Stimulated activated CD8-positive, alpha-beta memory T cell treated with anti-CD3 and anti-CD28 coated beads, Interleukin-2, amount 100 ng/mL, for 1 hour (primary cell): ENCODE measurements around the gene CARHSP1.
"Not testable (repeated sequence)": the region's sequence is repeated elsewhere in the genome, so short reads cannot be mapped to it uniquely, and the experiment has no call there.

Source experiments
- DNase-seq, 2 donors: peaks; one replicate each; pipeline ENCODE4 v3.0.0-alpha.2; 2020; ENCODE audit warnings: low read depth in 2 of 2

CARHSP1 gene

GRCh38 chr16:8893426-8893825 is 24.6 kb upstream of the CARHSP1 start:
- DNase-seq = no peak

- no peak for DNase-seq
Observed at GRCh38 chr16:8892101-8892575, 23.3 kb upstream of the CARHSP1 start.

- no peak for DNase-seq
Observed at GRCh38 chr16:8890549-8890921, 21.7 kb upstream of the CARHSP1 start.

GRCh38 chr16:8889893-8890548 is 21.2 kb upstream of the CARHSP1 start:
- no peak for DNase-seq

GRCh38 chr16:8888951-8889892 is 20.4 kb upstream of the CARHSP1 start:
- DNase-seq = no peak

- no peak for DNase-seq
Observed at GRCh38 chr16:8887952-8888560, 19.2 kb upstream of the CARHSP1 start.

GRCh38 chr16:8887431-8887765 is 18.6 kb upstream of the CARHSP1 start:
- no peak for DNase-seq

- no peak for DNase-seq
Observed at GRCh38 chr16:8886593-8887430, 18.0 kb upstream of the CARHSP1 start.

GRCh38 chr16:8885674-8886592 is 17.1 kb upstream of the CARHSP1 start:
- DNase-seq = no peak

GRCh38 chr16:8882725-8883377 is 14.0 kb upstream of the CARHSP1 start:
- DNase-seq = no peak

GRCh38 chr16:8882041-8882617 is 13.3 kb upstream of the CARHSP1 start, which contains the start of gene LITAFD:
LITAFD (plus strand) TSS chr16:8882351; CDS start chr16:8884356, 2,005 bp downstream.
- no peak for DNase-seq

- no peak for DNase-seq
Observed at GRCh38 chr16:8880839-8881510, 12.2 kb upstream of the CARHSP1 start.

GRCh38 chr16:8878523-8878911 is 9.7 kb upstream of the CARHSP1 start:
- no peak for DNase-seq

- DNase-seq = no peak
Observed at GRCh38 chr16:8877894-8878522, 9.2 kb upstream of the CARHSP1 start.

GRCh38 chr16:8875317-8875716 is 6.5 kb upstream of the CARHSP1 start:
- DNase-seq = not testable (repeated sequence)

GRCh38 chr16:8874388-8874787 is 5.6 kb upstream of the CARHSP1 start:
- DNase-seq = no peak

- not testable (repeated sequence) for DNase-seq
Observed at GRCh38 chr16:8873866-8874195, 5.0 kb upstream of the CARHSP1 start.

GRCh38 chr16:8872967-8873865 is 4.4 kb upstream of the CARHSP1 start:
- no peak for DNase-seq
